ENCODE results near the gene SYCP2L.
"Not testable (repeated sequence)": the region's sequence is repeated elsewhere in the genome, so short reads cannot be mapped to it uniquely, and the experiment has no call there.

DNA sequence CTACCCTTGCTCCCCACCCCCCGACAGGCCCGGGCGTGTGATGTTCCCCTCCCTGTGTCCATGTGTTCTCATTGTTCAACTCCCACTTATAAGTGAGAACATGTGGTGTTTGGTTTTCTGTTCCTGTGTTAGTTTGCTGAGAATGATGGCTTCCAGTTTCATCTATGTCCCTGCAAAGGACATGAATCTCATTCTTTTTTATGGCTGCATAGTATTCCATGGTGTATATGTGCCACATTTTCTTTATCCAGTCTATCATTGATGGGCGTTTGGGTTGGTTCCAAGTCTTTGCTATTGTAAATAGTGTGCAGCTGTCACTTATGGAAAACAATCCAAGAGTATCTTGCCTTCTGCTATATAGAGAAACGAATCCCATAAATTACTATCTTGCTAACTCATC lies 116.4 kb downstream of the SYCP2L start:
- TF ChIP-seq CTCF (IDR thresholded peaks at IDR 0.05; ENCODE audit: low read length); EZH2 (optimal IDR thresholded peaks at IDR 0.05; ENCODE audit: low read depth, low read length): not testable (repeated sequence)

Measured in MM.1S (cell line).